ENCODE data around the gene ATP5PD.

ATP5PD gene

GRCh38 chr17:74990581-74991105 lies 56.1 kb downstream of the ATP5PD start:
- no peaks in the 10 kb centered on the region for H3K9me3 ChIP-seq (ENCODE audit: control insufficient read depth, insufficient read depth, low read length)
- H3K9me2 ChIP-seq (replicated peaks; ENCODE audit: control insufficient read depth, low read length) = no peaks in the 10 kb centered on the region
- peaks cover 17% of the 10 kb centered on the region for H3K4me1 ChIP-seq (ENCODE audit: control insufficient read depth, low read length)
- no peak overlapping the region for H3K27ac ChIP-seq (ENCODE audit: low read depth, low read length)
- H3K27me3 ChIP-seq (ENCODE audit: control insufficient read depth, low read length) = peaks cover 31% of the 10 kb centered on the region
- no peaks in the 10 kb centered on the region for H4K20me1 ChIP-seq (ENCODE audit: control insufficient read depth, insufficient read depth, low read depth, low read length)
- no peak for TF ChIP-seq EZH2phosphoT487 (IDR thresholded peaks at IDR 0.05; ENCODE audit: borderline replicate concordance, low read length)
- TF ChIP-seq CTCF (IDR thresholded peaks at IDR 0.05; ENCODE audit: low read depth, low read length, poor library complexity, severe bottlenecking) = no peak
- H3K79me2 ChIP-seq (ENCODE audit: control insufficient read depth, low read length) = no peaks in the 10 kb centered on the region
- no peaks in the 10 kb centered on the region for H3K36me3 ChIP-seq (ENCODE audit: control insufficient read depth, low read length)
- H3K4me3 ChIP-seq (ENCODE audit: low read length) = no peak overlapping the region
- no peak overlapping the region for H3K4me2 ChIP-seq (ENCODE audit: low read length)
- H3F3A ChIP-seq (ENCODE audit: control insufficient read depth, insufficient read depth) = no peaks in the 10 kb centered on the region

Data from DOHH2 (cell line).